ENCODE measurements around the gene VWA1.
"Not testable (repeated sequence)": the region's sequence is repeated elsewhere in the genome, so short reads cannot be mapped to it uniquely, and the experiment has no call there.

VWA1 gene

GRCh38 chr1:1484976-1485750 is 49.7 kb downstream of the VWA1 start:
- DNase-seq (ENCODE audit: low read depth) = not testable (repeated sequence)

GRCh38 chr1:1485755-1486317 is 50.3 kb downstream of the VWA1 start:
- not testable (repeated sequence) for DNase-seq (ENCODE audit: low read depth)

GRCh38 chr1:1487701-1488100 is 52.2 kb downstream of the VWA1 start:
- DNase-seq (ENCODE audit: low read depth) = no peak

- no peak for DNase-seq (ENCODE audit: low read depth)
Observed at GRCh38 chr1:1489231-1489630, 53.7 kb downstream of the VWA1 start.

- DNase-seq (ENCODE audit: low read depth) = no peak
Observed at GRCh38 chr1:1489861-1490260, 54.4 kb downstream of the VWA1 start.

GRCh38 chr1:1490633-1491230 is 55.2 kb downstream of the VWA1 start:
- DNase-seq (ENCODE audit: low read depth) = no peak

GRCh38 chr1:1491601-1492000 is 56.1 kb downstream of the VWA1 start:
- DNase-seq (ENCODE audit: low read depth) = no peak
